ENCODE data around the gene ENC1.

The ENC1 gene

GRCh38 chr5:74616236-74617146 is 24.0 kb downstream of the ENC1 start:
- Histone ChIP-seq H3K9ac (ENCODE audit: low read length) (no peak overlapping the region), H3K9me3 (ENCODE audit: control insufficient read depth, low read length) (no peaks in the 10 kb centered on the region), H3K27me3 (ENCODE audit: control insufficient read depth, insufficient read depth, low read length) (no peaks in the 10 kb centered on the region), H3K4me3 (ENCODE audit: low read length) (no peak overlapping the region), H3K4me1 (ENCODE audit: control insufficient read depth, insufficient read depth, low read length) (no peaks in the 10 kb centered on the region), H3K36me3 (ENCODE audit: control insufficient read depth, insufficient read depth, low read length) (no peaks in the 10 kb centered on the region)

DNA sequence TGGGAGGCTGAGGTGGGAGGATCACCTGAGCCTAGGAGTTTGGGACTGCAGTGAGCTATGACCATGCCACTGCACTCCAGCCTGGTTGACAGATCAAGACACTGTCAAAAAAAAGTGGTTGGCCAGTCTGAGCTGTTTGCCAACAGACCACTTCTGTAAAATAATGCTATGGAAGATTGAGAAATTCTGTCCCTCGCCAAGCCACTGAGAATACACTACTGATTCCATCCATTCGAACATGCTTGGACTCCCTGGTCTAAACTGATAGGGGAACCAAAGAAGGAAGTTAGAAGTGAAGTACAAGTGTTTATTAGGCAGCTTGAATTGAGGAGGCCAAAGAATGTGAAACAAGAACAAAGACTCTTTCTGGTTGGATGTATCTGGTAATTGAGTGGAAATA is 27.2 kb downstream of the ENC1 start:
- H3K36me3 ChIP-seq (ENCODE audit: control insufficient read depth, insufficient read depth, low read length): no peaks in the 10 kb centered on the region
- H3K9me3 ChIP-seq (ENCODE audit: control insufficient read depth, low read length): no peaks in the 10 kb centered on the region
- H3K4me3 ChIP-seq (ENCODE audit: low read length): no peak overlapping the region
- no peaks in the 10 kb centered on the region for H3K27me3 ChIP-seq (ENCODE audit: control insufficient read depth, insufficient read depth, low read length)
- no peaks in the 10 kb centered on the region for H3K4me1 ChIP-seq (ENCODE audit: control insufficient read depth, insufficient read depth, low read length)
- no peak overlapping the region for H3K9ac ChIP-seq (ENCODE audit: low read length)

DNA sequence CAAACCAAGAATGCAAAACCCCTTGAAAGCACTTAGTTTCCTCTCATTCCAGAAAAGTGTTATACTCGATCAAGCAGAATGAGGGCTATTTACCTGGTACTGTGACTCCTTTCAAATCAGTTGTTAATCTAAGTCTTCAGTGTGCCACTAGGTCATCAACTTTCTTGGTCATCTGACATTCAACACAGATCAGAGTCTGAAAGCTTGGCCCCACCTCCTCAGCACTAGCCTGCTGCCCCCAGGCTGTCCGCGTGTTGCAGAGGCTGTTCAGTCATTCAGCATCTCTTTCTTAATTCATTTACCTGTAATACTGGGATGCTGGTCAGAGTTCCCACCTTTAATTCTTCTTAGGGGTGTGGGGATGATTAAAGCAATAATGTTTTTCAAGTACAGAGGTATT is 28.5 kb downstream of the ENC1 start:
- Histone ChIP-seq H3K36me3 (ENCODE audit: control insufficient read depth, insufficient read depth, low read length) (no peaks in the 10 kb centered on the region), H3K9ac (ENCODE audit: low read length) (no peak overlapping the region), H3K4me1 (ENCODE audit: control insufficient read depth, insufficient read depth, low read length) (no peaks in the 10 kb centered on the region), H3K4me3 (ENCODE audit: low read length) (no peak overlapping the region), H3K9me3 (ENCODE audit: control insufficient read depth, low read length) (no peaks in the 10 kb centered on the region), H3K27me3 (ENCODE audit: control insufficient read depth, insufficient read depth, low read length) (no peaks in the 10 kb centered on the region)

GRCh38 chr5:74608736-74609601 is 31.6 kb downstream of the ENC1 start:
- Histone ChIP-seq H3K4me1 (ENCODE audit: control insufficient read depth, insufficient read depth, low read length) (no peaks in the 10 kb centered on the region), H3K36me3 (ENCODE audit: control insufficient read depth, insufficient read depth, low read length) (no peaks in the 10 kb centered on the region), H3K9ac (ENCODE audit: low read length) (no peak overlapping the region), H3K27me3 (ENCODE audit: control insufficient read depth, insufficient read depth, low read length) (no peaks in the 10 kb centered on the region), H3K4me3 (ENCODE audit: low read length) (no peak overlapping the region), H3K9me3 (ENCODE audit: control insufficient read depth, low read length) (no peaks in the 10 kb centered on the region)

DNA sequence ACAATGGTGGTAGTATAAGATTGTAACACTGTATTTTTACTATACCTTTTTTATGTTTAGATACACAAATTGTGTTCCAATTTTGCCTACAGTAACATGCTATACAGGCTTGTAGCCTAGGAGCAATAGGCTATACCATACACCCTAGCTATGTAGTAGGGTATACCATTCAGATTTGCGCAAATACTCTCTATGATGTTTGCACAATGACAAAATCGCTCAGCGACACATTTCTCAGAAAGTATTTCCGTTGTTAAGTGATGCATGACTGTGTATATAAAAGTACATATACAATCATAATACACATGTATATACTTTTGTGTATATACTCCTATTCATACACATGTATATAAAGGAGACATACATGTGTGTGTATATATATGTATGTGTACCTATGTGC is 34.8 kb downstream of the ENC1 start:
- Histone ChIP-seq H3K4me3 (ENCODE audit: low read length) (no peak overlapping the region), H3K27me3 (ENCODE audit: control insufficient read depth, insufficient read depth, low read length) (no peaks in the 10 kb centered on the region), H3K4me1 (ENCODE audit: control insufficient read depth, insufficient read depth, low read length) (no peaks in the 10 kb centered on the region), H3K9ac (ENCODE audit: low read length) (no peak overlapping the region), H3K36me3 (ENCODE audit: control insufficient read depth, insufficient read depth, low read length) (no peaks in the 10 kb centered on the region), H3K9me3 (ENCODE audit: control insufficient read depth, low read length) (no peaks in the 10 kb centered on the region)

- Histone ChIP-seq H3K4me3 (ENCODE audit: low read length) (no peak overlapping the region), H3K36me3 (ENCODE audit: control insufficient read depth, insufficient read depth, low read length) (no peaks in the 10 kb centered on the region), H3K9ac (ENCODE audit: low read length) (no peak overlapping the region), H3K27me3 (ENCODE audit: control insufficient read depth, insufficient read depth, low read length) (no peaks in the 10 kb centered on the region), H3K9me3 (ENCODE audit: control insufficient read depth, low read length) (no peaks in the 10 kb centered on the region), H3K4me1 (ENCODE audit: control insufficient read depth, insufficient read depth, low read length) (peaks cover 16% of the 10 kb centered on the region)
Measured at GRCh38 chr5:74603376-74603775, 37.2 kb downstream of the ENC1 start.

DNA sequence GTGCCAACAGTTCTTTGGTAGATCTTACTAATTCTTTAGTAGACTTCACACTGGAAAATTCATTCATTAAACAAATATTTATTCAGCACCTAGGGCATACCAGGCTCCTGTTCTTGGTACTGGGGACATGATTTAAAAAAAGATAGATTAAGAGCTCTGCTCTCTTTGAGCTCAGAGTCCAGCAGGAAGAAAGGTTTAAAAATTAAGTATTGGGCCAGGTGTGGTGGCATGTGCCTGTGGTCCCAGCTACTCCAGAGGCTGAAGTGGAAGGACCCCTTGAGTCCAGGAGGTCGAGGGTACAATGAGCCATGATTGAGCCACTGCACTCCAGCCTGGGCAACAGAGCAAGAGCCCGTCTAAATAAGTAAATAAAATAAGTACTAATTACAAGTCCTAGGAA is 41.4 kb downstream of the ENC1 start:
- no peak overlapping the region for H3K4me3 ChIP-seq (ENCODE audit: low read length)
- H3K4me1 ChIP-seq (ENCODE audit: control insufficient read depth, insufficient read depth, low read length): peaks cover 27% of the 10 kb centered on the region
- no peaks in the 10 kb centered on the region for H3K9me3 ChIP-seq (ENCODE audit: control insufficient read depth, low read length)
- H3K27me3 ChIP-seq (ENCODE audit: control insufficient read depth, insufficient read depth, low read length): no peaks in the 10 kb centered on the region
- no peak overlapping the region for H3K9ac ChIP-seq (ENCODE audit: low read length)
- no peaks in the 10 kb centered on the region for H3K36me3 ChIP-seq (ENCODE audit: control insufficient read depth, insufficient read depth, low read length)

- Histone ChIP-seq H3K4me1 (ENCODE audit: control insufficient read depth, insufficient read depth, low read length) (peaks cover 27% of the 10 kb centered on the region), H3K36me3 (ENCODE audit: control insufficient read depth, insufficient read depth, low read length) (no peaks in the 10 kb centered on the region), H3K9me3 (ENCODE audit: control insufficient read depth, low read length) (no peaks in the 10 kb centered on the region), H3K9ac (ENCODE audit: low read length) (no peak overlapping the region), H3K27me3 (ENCODE audit: control insufficient read depth, insufficient read depth, low read length) (no peaks in the 10 kb centered on the region), H3K4me3 (ENCODE audit: low read length) (no peak overlapping the region)
Measured at GRCh38 chr5:74598731-74599130, 41.8 kb downstream of the ENC1 start.

GRCh38 chr5:74596927-74597326 is 43.6 kb downstream of the ENC1 start:
- Histone ChIP-seq H3K36me3 (ENCODE audit: control insufficient read depth, insufficient read depth, low read length) (no peaks in the 10 kb centered on the region), H3K9me3 (ENCODE audit: control insufficient read depth, low read length) (no peaks in the 10 kb centered on the region), H3K4me1 (ENCODE audit: control insufficient read depth, insufficient read depth, low read length) (peaks cover 27% of the 10 kb centered on the region), H3K27me3 (ENCODE audit: control insufficient read depth, insufficient read depth, low read length) (no peaks in the 10 kb centered on the region), H3K9ac (ENCODE audit: low read length) (no peak overlapping the region), H3K4me3 (ENCODE audit: low read length) (no peak overlapping the region)

GRCh38 chr5:74595143-74595925 is 45.2 kb downstream of the ENC1 start:
- Histone ChIP-seq H3K9me3 (ENCODE audit: control insufficient read depth, low read length) (no peaks in the 10 kb centered on the region), H3K4me1 (ENCODE audit: control insufficient read depth, insufficient read depth, low read length) (peaks cover 30% of the 10 kb centered on the region), H3K4me3 (ENCODE audit: low read length) (no peak overlapping the region), H3K27me3 (ENCODE audit: control insufficient read depth, insufficient read depth, low read length) (no peaks in the 10 kb centered on the region), H3K36me3 (ENCODE audit: control insufficient read depth, insufficient read depth, low read length) (no peaks in the 10 kb centered on the region), H3K9ac (ENCODE audit: low read length) (no peak overlapping the region)

DNA sequence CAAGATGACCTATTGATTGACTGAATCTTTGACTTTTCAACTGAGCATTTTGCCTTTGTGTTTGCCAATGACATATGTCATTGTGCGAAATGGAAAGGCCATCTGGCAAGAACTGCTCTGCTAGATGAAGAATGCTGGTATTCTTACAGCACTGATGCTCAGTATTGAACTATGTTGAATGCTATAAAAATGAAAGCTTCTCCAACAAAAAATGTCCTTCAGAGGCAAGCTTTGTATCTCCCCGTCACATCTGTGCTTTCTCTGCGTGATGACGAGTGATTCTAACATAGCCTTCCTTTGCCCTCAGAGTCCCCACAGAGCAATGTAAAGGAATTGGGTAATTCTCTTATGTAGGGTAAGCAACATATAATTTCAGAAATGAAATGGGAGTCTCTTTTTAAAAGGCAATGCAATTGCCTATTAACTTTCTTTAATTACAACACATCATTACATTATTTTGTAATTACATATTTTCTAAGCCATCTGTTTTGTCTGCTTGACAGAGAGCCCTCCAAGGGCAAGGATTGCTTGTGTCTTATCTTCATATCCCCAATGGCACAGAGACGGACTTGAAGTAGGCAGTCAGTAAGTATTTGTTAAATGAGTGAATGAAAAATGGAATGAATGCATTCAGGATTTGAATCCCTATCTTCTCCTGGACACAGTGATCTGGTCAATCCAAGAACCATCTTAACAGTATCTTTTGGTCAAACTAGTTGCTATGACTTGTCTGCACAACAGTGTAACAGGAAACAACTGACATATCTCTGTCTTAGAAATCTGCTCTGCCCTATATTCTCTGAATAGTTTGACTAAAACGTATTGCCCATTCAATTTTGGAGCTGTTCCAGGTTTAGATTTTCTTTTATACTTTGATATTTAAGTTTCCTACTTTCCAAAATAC is 46.1 kb downstream of the ENC1 start:
- H3K4me3 ChIP-seq (ENCODE audit: low read length): no peak overlapping the region
- peaks cover 28% of the 10 kb centered on the region for H3K4me1 ChIP-seq (ENCODE audit: control insufficient read depth, insufficient read depth, low read length)
- H3K27me3 ChIP-seq (ENCODE audit: control insufficient read depth, insufficient read depth, low read length): no peaks in the 10 kb centered on the region
- H3K9me3 ChIP-seq (ENCODE audit: control insufficient read depth, low read length): no peaks in the 10 kb centered on the region
- H3K36me3 ChIP-seq (ENCODE audit: control insufficient read depth, insufficient read depth, low read length): no peaks in the 10 kb centered on the region
- no peak overlapping the region for H3K9ac ChIP-seq (ENCODE audit: low read length)
